GM21447 (cell line): ENCODE results near the gene WNT3.

Source experiments
- ATAC-seq: cut with Tn5 transposase; IDR thresholded peaks from one replicate; pipeline ENCODE4 v1.9.1; 2021; ENCODE audit not compliant: unreplicated experiment

Gene WNT3

DNA sequence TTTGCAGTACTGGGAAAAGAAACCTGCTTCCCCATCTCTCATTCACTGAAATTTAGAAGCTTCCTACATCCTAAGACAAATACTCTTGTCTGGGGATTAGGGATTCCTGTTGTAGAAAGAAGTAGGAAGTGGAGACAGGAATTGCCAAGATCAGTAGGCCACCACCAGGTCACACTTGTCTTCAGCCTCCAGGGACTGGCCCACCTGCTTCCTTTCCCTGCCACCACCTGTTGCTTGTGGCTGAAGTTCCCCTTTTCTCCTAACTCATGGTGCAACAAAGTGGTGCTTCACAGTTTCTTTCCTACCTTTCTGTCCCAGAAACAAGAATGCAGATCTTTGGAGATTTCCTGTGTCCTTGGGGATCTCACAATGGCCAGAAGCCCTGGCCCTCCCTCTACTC is 82.4 kb downstream of the WNT3 start:
- no peak for ATAC-seq

DNA sequence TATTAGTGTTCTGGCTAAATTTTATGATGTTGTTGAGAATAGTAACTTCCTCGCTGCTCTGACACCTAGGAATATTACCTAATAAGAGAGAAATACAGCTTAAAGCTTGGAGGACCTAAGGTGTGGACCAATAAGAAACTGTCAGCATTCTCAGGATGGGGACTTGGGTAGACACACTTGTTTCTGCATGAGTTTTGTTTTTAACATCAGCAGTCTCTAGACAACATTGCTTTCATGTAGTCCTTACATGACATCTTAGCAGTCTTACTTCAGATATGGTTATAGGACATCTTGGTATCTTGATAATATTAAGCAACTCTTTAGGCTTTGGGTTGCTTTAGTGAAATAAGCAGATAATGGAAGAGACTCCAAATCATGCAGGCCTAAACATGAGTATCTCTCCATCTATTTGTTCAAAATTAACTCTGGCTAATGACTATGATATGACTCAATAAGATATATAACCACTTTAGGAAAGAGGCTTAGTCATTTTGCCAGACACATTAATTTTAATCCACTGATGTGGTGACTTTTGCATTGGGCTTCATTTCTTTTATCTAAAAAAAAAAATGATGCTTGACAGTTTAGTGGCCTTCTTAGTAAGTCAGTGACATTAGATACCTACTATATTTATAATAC is 84.5 kb downstream of the WNT3 start:
- ATAC-seq, result no peak

DNA sequence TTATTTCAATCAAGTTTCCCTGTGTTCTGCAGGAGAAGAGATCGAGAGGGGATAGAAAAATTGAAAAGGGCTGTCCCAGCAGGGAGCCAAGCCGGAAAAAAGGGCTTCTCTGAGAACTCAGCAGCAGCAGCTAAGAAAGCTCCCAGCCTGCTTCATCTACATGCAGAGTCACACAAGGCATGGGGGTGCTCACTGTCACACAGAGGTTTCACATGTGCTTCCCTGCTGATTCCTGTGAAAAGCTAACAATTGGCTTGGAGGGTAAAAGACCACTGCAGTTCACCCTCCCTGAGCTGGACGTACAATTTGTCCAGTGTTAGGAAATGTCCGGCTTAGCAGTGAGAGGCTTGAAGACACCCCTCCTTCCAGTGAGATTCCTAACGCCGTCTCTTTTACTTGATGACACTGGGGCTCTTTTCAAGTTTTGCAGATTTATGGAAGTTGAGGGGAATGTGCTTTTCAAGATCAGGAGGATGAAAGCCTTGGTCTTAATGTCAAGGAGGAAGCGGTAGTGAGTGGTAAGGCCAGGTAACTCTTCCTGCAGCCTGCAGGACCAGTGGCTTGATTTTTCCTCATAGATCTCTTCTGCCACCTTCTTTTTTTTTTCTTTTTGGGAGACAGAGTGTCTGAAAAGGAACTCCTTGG is 85.6 kb downstream of the WNT3 start:
- no peak for ATAC-seq

DNA sequence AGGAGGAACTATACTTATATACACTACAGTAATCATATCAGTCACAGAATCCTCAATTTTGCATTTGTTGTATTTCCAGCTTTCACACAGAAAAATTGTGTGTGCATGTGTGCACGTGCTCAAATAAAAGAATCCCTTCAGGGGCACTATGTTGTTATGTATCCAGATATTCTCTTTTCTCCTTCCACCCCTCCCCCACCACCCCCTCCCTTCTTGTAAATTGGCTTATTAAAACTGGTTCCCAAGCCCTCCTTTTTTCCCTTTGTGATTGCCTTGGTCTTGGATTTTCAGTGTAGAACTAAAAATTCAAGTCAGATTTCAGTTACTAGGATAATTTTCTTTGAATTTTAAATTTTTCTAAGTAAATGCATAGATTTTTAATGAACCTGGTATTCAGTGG is 86.3 kb downstream of the WNT3 start:
- no peak for ATAC-seq

DNA sequence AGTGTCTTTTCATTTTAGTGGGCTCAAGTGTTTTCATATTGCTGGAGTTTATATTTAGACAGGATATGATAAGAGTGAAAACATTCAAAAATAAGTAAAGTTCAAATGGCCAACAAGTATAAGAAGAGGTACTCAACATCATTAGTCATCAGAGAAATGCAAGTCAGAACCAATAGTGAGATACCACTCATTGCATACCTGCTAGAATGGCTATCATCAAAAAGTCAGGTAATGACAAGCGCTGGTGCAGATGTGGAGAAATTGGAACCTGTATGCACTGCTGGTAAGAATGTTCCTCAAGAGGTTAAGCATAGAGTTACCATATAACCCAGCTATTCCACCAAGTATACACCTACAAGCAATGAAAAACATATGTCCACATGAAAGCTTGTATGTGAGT is 87.8 kb downstream of the WNT3 start:
- no peak for ATAC-seq

DNA sequence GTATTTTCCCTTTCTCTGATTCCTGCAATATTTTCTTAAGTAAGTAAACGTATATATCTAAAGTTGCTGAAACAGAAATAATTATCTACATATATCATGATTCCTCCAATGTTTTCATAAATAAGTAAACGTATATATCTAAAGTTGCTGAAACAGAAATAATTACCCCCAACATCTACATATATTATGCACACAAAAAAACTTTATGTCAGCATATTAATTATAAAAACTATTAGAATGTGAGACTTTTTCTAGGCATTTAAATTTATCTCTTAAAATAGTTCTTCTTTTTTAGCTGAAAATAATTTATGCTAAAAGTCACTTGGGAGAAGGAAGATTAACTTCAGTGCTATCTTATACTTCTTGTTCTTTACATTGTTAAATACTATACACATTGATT is 88.5 kb downstream of the WNT3 start:
- ATAC-seq, result no peak

DNA sequence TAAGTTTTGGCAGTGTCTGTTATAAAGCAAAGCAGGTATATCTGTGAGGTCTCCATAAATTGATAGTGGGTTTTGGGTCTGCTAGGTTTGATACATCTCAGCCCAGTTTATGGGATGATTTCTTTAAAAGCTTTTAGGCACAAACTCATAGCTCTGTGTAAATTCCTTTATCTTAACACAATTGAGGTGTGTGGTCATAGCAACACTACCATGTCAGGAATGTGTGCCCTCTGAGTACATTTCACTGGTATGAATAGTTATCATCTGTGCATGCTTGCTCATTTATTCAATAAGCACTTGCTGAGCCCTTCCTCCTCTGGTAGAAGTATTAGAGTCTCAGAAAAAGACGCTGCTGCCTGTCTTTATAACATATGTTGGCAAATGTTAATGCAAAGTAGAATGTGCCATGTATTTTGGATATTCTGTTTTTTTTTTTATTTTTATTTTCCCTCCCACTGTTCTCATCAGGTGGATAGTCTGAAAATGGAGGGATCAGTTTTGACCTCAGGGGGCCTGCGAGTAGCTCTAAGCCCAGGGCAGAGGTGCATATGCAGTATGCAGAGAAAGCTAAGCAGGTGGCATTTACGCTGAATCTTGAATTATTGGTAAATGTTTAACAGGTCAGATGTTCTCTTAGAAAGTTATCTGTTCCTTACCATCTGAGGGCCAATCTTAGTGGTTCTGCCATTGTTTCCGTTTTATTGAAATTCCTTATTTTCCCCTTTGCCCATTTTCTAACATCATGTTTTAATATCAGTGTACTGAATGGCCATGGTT is 90.7 kb downstream of the WNT3 start:
- no peak for ATAC-seq

DNA sequence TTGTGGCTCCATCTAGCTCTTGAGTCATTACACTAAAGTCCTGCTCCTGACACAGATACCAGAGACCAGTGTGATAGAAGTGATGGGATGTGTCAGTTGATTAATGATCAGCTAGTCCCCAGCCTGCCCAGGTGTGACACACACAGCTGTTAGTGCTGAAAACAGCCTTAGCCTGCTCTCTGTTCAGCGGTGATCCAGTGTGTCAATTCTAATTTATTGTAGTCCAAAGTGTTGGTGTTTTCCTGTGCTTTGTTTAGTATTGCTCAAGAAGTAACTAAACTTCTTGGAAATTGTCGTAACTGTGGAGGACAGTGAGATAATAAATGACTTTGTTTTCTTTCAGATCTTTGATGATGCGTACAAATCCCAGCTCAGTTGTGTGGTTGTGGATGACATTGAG is 92.3 kb downstream of the WNT3 start:
- ATAC-seq, result no peak

DNA sequence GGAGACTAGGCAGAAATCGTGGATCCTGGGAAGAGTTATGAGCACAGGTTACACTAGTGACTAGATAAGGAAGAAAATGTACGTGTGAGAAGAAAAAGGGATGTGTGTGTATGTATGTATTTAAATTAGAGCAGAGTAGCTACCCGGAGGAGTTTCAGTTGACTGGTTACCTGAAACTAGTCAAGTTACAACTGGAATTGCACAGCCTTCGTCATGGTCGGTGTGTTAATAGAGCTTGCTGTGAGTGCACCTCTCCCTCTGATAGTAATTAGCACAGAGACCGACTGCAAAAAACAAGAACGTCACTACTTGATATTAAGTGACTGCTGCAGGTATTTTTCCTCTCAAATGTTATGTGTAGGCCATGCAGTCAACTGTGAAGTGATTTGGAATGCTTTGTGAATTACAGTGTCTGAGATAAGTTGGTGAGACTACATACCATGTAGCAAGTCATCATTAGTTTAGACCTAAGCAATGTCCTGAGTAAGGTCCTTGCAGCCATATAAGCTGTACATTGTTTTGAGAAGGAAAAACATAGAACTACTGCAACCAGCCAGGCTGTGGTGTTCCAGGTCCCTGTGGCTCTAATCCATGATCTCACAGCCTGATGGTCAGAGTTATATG is 95.7 kb downstream of the WNT3 start:
- no peak for ATAC-seq

DNA sequence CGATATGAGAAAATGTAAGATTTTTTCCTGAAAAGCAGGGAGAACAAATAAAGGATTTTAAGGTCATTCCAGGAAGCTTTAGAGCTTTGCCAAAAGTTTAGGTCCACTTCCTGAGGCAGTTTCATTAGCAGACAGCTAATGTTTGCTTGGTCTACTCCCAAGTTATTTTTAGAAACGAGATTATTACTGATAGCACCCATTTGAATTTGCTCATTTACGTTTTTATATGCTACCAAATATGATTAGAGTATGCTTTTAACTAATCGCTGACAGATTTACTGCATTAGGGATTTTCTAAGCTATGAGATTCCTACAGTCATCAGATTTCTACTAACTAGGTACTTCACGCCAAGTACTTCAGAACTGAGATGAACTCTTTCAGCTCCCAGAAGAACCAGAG is 98.1 kb downstream of the WNT3 start:
- ATAC-seq, result no peak

DNA sequence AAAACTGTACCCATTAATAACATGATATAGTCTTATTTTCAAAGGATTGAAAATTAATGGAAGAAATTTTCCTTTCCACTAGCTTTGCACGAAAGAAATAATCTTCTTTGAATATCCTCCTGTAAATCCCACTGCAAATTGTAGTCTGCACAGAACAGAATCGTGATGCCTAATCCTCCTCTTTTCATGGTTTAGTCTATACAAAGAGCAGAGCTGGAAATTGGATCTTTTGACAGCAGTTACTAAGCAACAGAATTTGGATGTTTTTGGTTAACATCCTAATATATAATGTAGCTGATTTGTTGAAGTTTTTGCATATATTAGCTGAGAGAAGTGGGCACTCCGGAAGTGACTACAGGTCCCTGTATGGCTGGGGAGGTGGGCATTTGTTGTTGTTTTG is 98.6 kb downstream of the WNT3 start:
- no peak for ATAC-seq

DNA sequence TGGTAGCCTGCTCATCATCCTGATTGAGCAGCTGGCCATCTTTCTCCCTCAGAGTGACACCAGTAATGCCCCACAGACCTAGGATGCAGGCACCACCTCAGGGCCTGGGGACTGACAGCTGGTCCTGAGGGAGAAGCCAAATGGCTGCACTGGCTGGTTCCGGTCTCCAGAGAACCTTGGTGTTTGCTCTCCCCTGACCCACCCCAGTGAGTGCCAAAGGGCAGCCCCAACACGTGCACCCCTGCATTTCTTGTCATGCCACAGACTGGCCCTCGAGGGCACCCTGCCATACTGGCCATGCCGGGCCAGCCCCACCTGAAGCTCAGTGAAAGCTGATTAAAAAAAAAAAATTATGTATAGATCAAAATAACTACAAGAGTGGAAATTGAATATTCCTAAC is 100.5 kb downstream of the WNT3 start:
- ATAC-seq, result no peak
